IMR-90 (cell line): ENCODE measurements around the gene SLX4IP.

Source experiments
- BHLHE40 ChIP-seq: fragments of 150-350 bp; IDR thresholded peaks from 2 replicates; pipeline ENCODE4 v1.6.1; 2016; ENCODE audit warnings: mild to moderate bottlenecking, low read depth, low read length
- CHD1 ChIP-seq: IDR thresholded peaks from 2 replicates; pipeline ENCODE4 v1.6.1; 2012; ENCODE audit warnings: low read depth, low read length, improper control_type of control experiment
- POLR2A ChIP-seq: IDR thresholded peaks from 2 replicates; pipeline ENCODE4 v1.6.1; 2012; ENCODE audit warnings: mild to moderate bottlenecking, low read depth, low read length
- TF ChIP-seq, protein P1 (sequence below): conservative IDR thresholded peaks from 2 replicates; pipeline ENCODE4 v1.5.1; 2012; ENCODE audit warnings: mild to moderate bottlenecking, low read depth, low read length, improper control_type of control experiment

GRCh38 chr20:10465135-10465534 is 30.0 kb downstream of the SLX4IP start:
- TF ChIP-seq, protein P1, sequence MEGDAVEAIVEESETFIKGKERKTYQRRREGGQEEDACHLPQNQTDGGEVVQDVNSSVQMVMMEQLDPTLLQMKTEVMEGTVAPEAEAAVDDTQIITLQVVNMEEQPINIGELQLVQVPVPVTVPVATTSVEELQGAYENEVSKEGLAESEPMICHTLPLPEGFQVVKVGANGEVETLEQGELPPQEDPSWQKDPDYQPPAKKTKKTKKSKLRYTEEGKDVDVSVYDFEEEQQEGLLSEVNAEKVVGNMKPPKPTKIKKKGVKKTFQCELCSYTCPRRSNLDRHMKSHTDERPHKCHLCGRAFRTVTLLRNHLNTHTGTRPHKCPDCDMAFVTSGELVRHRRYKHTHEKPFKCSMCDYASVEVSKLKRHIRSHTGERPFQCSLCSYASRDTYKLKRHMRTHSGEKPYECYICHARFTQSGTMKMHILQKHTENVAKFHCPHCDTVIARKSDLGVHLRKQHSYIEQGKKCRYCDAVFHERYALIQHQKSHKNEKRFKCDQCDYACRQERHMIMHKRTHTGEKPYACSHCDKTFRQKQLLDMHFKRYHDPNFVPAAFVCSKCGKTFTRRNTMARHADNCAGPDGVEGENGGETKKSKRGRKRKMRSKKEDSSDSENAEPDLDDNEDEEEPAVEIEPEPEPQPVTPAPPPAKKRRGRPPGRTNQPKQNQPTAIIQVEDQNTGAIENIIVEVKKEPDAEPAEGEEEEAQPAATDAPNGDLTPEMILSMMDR = no peak
- no peak for TF ChIP-seq CHD1
- TF ChIP-seq POLR2A = no peak
- no peak for TF ChIP-seq BHLHE40
